Nephron (organoid): Measurements from ENCODE around the gene CTIF.

Source experiments
- H3K27ac Mint-ChIP-seq, 3 experiments: 2 replicates each; pipeline ENCODE4 v1.8.0; 2020; ENCODE audit warnings: mixed read lengths in 3 of 3, mild to moderate bottlenecking in 2 of 3, moderate library complexity in 1 of 3
- H3K27me3 Mint-ChIP-seq: 2 replicates; pipeline ENCODE4 v1.8.0; 2021; ENCODE audit warnings: low read depth, mild to moderate bottlenecking, moderate library complexity, mixed read lengths
- H3K36me3 Mint-ChIP-seq: 2 replicates; pipeline ENCODE4 v1.8.0; 2020; ENCODE audit warnings: low read depth, mixed read lengths
- H3K4me1 Mint-ChIP-seq: 2 replicates; pipeline ENCODE4 v1.8.0; 2020; ENCODE audit warnings: mixed read lengths
- H3K4me3 Mint-ChIP-seq, 3 experiments: 2 replicates each; pipeline ENCODE4 v1.8.0; 2020; ENCODE audit warnings: mild to moderate bottlenecking in 3 of 3, mixed read lengths in 3 of 3, moderate library complexity in 2 of 3
- H3K9me3 Mint-ChIP-seq: 2 replicates; pipeline ENCODE4 v1.8.0; 2020; ENCODE audit warnings: mixed read lengths
- TF ChIP-seq, protein P1 (sequence below), 3 experiments: fragments of 200-600 bp; sonication (generic); IDR thresholded peaks; one replicate each; pipeline ENCODE4 v1.5.0; 2021; ENCODE audit warnings: antibody characterized with exemption in 3 of 3; ENCODE audit not compliant: unreplicated experiment in 3 of 3

CTIF gene

GRCh38 chr18:48702346-48703027 is 163.7 kb downstream of the CTIF start:
- Mint-ChIP-seq H3K4me3 (no peak overlapping the region), H3K27me3 (no peaks in the 10 kb centered on the region), H3K9me3 (no peaks in the 10 kb centered on the region), H3K27ac (no peak overlapping the region), H3K4me1 (no peaks in the 10 kb centered on the region), H3K36me3 (no peaks in the 10 kb centered on the region)
- TF ChIP-seq, protein P1, sequence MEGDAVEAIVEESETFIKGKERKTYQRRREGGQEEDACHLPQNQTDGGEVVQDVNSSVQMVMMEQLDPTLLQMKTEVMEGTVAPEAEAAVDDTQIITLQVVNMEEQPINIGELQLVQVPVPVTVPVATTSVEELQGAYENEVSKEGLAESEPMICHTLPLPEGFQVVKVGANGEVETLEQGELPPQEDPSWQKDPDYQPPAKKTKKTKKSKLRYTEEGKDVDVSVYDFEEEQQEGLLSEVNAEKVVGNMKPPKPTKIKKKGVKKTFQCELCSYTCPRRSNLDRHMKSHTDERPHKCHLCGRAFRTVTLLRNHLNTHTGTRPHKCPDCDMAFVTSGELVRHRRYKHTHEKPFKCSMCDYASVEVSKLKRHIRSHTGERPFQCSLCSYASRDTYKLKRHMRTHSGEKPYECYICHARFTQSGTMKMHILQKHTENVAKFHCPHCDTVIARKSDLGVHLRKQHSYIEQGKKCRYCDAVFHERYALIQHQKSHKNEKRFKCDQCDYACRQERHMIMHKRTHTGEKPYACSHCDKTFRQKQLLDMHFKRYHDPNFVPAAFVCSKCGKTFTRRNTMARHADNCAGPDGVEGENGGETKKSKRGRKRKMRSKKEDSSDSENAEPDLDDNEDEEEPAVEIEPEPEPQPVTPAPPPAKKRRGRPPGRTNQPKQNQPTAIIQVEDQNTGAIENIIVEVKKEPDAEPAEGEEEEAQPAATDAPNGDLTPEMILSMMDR (IDR thresholded peaks at IDR 0.05; ENCODE audit: unreplicated experiment in 3 of 3) = no peak

DNA sequence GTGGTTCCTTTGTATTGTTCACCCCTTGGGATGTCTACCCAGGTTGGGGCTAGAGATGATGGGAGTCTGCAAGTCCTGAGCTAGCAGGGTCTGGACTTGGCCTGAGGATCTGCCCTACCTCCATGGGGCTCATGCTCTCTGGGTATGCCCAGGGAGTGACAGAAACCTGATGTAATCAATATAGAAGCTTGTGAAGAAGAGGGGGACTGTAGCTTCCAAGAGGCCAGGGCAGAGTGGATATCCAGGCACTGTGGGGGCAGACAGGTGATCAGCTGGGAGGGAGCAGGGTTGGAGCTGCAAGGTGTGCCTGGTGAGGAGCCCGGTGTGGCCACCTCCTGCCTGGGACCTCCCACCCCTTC is 164.2 kb downstream of the CTIF start:
- H3K4me1 Mint-ChIP-seq = no peaks in the 10 kb centered on the region
- H3K4me3 Mint-ChIP-seq = no peak overlapping the region
- H3K27ac Mint-ChIP-seq = no peak overlapping the region
- peaks cover 2% of the 10 kb centered on the region for H3K36me3 Mint-ChIP-seq
- no peaks in the 10 kb centered on the region for H3K9me3 Mint-ChIP-seq
- H3K27me3 Mint-ChIP-seq = no peaks in the 10 kb centered on the region
- TF ChIP-seq, protein P1 (IDR thresholded peaks at IDR 0.05; ENCODE audit: unreplicated experiment in 3 of 3) = no peak

GRCh38 chr18:48703418-48703817 is 164.6 kb downstream of the CTIF start:
- Mint-ChIP-seq H3K4me1 (no peaks in the 10 kb centered on the region), H3K36me3 (peaks cover 4% of the 10 kb centered on the region), H3K4me3 (no peak overlapping the region), H3K27ac (no peak overlapping the region), H3K27me3 (no peaks in the 10 kb centered on the region), H3K9me3 (no peaks in the 10 kb centered on the region)
- TF ChIP-seq, protein P1 (IDR thresholded peaks at IDR 0.05; ENCODE audit: unreplicated experiment in 3 of 3) = no peak

DNA sequence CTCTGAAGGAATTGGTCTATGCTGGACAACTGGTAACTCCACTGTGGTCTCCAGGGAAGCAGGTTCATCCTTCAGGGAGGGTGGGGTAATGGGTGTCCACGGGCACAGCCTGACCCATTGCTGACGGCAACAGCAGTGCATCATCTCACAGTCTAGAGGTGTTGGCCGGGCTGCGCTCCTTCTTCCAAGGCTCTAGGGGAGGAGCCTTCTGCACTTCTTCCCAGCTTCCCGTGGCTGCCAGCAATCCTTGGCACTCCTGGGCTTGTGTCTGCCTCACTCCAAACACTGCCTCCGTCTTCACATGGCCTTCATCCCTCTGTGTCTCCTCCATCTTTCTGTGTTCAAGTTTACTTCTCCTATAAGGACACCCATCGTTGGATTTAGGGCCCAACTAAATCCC is 166.2 kb downstream of the CTIF start:
- no peaks in the 10 kb centered on the region for H3K4me1 Mint-ChIP-seq
- H3K4me3 Mint-ChIP-seq = no peak overlapping the region
- no peaks in the 10 kb centered on the region for H3K27me3 Mint-ChIP-seq
- no peak overlapping the region for H3K27ac Mint-ChIP-seq
- H3K9me3 Mint-ChIP-seq = no peaks in the 10 kb centered on the region
- TF ChIP-seq, protein P1 (IDR thresholded peaks at IDR 0.05; ENCODE audit: unreplicated experiment in 3 of 3) = no peak
- H3K36me3 Mint-ChIP-seq = peaks cover 4% of the 10 kb centered on the region

DNA sequence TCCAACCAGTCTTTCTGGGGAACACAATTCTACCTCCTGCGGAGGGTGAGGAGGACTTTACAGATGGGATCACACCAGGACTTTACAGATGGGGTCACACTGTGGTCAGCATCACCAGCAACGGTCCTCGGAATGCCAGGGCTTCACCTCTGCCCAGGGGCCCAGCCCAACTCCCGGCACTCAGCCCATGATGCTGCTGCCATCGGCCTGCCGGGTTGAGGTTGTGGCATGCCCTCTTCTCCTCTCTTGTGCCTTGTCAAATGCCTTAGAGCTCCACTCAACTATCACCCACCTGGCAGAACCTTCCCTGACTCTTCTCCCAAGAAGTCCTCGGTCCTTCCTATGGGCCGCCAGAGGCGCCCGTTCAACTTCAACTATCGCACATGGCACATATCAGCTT is 166.7 kb downstream of the CTIF start:
- H3K27ac Mint-ChIP-seq = no peak overlapping the region
- no peaks in the 10 kb centered on the region for H3K27me3 Mint-ChIP-seq
- H3K4me1 Mint-ChIP-seq = no peaks in the 10 kb centered on the region
- H3K9me3 Mint-ChIP-seq = no peaks in the 10 kb centered on the region
- no peak overlapping the region for H3K4me3 Mint-ChIP-seq
- H3K36me3 Mint-ChIP-seq = peaks cover 4% of the 10 kb centered on the region
- TF ChIP-seq, protein P1 (IDR thresholded peaks at IDR 0.05; ENCODE audit: unreplicated experiment in 3 of 3) = no peak

GRCh38 chr18:48706731-48707130 is 167.9 kb downstream of the CTIF start:
- Mint-ChIP-seq H3K36me3 (peaks cover 4% of the 10 kb centered on the region), H3K27ac (no peak overlapping the region), H3K4me1 (no peaks in the 10 kb centered on the region), H3K27me3 (no peaks in the 10 kb centered on the region), H3K9me3 (no peaks in the 10 kb centered on the region), H3K4me3 (no peak overlapping the region)
- TF ChIP-seq, protein P1 (IDR thresholded peaks at IDR 0.05; ENCODE audit: unreplicated experiment in 3 of 3) = no peak
